NCI-H1930 (cell line): ENCODE measurements around the gene MYBPH.

Experiments
- DNase-seq, 2 experiments: peaks; one replicate each; lab custom pipeline; 2025; lab: John Stamatoyannopoulos, UW

Gene MYBPH

DNA sequence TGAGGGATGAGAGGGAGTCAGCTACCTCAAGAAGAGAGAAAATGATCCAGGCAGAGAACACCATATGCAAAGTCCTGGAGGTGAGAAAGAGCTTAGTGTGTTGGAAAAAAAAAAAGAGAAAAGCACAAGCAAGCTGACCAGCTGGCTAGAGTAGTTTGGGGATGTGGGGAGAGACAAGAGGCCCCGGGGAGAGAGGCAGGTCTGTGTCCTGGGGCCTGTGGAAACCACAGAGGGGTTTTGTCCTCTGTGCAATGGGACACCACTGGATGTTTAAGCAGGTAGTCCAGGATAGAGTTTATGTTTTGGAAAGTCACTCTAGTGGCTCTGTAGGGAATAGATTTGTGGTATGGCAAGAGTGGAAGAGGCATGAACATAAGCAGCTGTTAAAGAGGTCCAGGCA is 25.3 kb upstream of the MYBPH start:
- no peak for DNase-seq

DNA sequence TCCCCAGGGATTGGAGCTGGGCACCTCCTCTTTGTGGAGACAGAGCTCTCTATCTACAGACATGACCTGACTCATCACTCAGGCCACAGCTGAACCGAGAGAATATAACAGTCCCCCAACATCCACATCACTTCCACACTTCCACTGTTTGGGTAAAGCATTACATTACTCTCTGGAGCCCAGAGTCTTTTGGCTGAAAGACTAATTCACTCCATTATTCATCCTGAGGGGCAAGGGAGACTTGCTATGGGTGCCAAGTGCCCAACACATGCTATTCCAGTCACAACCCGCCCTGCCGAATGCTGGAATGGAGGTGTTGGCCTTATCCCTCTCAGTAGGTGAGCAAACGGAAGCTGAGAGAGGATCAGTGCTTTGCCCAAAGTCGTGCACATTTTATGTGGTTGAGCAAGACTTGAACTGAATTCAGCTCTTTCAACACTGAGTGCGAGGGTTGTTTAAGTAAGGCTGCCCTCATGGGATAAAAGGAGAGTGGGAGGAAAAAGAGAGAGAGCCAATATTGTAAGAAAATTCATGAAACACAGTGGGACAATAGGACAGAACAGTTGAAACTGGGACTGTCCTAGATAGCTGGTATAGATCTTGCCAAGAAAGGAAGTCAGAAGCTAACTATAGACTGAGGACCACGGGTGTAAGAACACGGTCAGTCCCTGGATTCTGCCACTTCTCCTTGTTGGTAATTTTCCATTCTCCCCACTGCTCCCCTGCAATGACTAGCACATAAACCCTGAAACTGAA is 24.4 kb upstream of the MYBPH start:
- no peak for DNase-seq

DNA sequence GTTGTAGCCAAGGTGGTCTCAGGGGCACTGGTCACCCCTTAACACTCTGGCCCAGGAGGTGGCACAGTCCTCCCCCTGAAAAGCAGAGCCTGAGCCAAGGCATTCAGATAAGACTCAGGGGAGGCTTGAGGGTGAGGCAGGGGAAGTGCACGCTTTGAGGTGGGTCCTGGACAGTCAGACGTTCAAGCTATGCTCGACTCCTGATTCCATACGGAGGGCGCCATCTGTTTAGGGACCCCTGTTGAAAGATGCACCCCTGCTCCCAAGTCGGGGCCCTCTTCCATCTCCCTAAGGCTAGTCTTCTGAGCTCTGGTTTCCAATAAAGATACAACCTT is 23.8 kb upstream of the MYBPH start:
- no peak for DNase-seq

DNA sequence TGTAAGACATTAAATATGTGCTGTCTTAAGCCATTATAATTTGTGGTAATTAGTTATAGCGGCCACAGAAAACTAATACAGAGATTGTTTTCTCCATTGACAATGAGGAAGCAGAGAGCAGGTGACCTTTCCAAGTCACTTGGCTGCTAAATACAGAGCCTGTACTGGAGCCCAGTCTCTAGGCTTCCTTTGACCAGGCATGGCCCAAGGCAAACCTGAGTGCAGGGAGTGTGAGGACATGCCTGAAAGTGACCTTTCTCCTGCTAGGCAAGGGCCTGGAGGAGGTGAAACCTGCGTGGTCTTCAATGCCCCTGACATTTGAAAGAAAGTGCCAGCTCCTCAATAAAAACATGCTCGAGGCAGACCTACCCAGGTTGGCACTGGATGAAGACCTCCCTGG is 23.4 kb upstream of the MYBPH start:
- no peak for DNase-seq

DNA sequence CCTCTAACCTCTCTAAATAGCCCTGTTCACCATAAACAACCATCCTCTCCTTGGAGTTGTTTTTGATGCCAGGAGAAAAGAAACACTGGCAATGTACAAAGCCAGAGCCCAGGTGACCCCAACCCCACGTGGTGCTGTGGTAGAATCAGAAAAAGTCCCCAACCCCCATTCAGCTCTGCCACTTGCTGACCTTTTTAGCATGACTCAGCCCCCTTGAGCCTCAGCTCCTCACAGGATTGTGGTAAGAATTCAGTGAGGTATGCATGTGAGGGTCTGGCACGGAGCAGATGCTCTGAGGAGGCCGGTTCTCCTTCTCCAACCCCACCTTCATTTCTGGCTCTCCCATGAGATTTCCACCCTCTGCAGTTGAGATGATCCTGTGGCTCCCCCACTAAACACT is 22.0 kb upstream of the MYBPH start:
- DNase-seq, result no peak

DNA sequence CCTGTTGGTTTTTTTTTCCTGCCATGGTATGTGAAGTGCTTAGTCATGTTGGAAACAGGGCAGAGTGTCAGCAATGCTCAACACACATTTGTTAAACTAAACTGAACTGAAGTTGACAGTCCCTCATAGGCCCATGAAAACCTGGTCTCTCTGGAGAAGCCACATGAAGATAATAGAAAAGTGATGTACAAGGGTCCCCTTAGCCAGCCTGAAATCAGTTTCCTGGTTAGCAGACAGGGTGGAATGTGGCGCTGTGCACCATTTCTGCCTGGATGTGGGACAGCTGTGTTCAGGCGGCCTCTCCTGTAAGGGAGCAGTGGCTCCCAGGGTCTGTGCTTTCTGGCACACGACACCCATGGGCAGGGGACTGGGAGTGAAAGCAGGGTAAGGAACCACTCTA is 20.7 kb upstream of the MYBPH start:
- DNase-seq, result no peak

DNA sequence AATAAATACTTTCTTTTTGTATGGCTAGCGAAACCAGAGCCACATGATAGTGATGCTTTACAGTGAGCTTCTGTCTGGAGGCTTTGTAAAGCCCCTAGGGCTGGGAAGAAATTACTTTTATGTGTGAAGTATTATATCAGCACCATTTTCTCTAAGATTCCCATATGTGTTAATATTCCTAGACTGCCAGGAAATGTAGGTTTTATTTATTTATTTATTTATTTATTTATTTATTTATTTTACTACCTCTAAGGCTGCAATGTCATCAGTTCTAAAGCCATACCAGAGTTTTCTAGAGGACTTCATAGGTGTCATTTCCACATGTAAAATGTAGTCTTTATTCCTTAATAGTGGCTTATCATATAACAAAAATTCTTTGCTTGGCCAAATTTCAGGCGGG is 15.3 kb upstream of the MYBPH start:
- no peak for DNase-seq

DNA sequence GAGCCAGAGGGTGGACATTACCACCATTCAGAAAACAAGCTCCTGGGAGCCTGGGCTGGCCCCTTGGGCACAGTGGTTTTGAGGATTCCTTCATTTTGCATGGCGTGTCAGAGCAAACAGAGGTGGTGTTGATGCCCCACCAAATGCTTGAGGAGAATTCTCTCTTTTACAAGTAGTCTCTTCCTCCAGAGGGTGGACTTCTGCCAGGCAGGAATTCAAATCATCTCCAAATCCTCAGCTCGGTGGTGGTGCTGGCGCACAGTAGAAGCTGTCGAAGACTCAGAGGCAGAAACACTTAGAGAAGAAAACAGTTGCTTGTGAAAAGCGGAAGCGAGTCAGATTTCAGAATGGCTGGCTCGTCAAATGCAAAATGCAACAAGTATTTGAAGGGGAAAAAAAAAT is 14.3 kb upstream of the MYBPH start:
- DNase-seq, result no peak

DNA sequence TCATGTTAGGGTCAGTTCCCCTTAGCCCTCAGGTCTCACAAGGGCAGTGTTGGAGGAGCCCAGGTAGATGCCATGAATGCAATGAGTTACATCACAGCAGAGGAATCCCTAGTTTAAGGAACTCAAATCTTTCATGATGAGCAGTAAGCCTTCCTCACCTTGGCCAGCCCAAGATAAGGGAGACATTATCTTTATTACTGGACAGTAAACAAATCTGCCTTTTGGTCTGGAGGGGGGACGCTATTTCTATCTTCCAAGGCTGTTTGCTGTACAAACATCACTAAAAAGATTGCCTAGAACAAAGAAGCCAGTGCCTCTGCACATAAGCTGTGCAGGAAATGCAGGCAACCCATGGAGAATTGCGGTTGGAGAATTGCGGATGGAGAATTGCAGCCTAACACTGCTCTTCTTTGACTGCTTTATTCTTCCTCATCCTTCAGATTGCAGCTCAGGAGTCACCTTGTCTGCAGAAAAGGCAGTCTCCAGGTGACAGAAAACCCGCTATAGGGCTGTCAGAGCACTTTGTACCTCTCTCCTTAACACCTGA is 13.1 kb upstream of the MYBPH start:
- no peak for DNase-seq

DNA sequence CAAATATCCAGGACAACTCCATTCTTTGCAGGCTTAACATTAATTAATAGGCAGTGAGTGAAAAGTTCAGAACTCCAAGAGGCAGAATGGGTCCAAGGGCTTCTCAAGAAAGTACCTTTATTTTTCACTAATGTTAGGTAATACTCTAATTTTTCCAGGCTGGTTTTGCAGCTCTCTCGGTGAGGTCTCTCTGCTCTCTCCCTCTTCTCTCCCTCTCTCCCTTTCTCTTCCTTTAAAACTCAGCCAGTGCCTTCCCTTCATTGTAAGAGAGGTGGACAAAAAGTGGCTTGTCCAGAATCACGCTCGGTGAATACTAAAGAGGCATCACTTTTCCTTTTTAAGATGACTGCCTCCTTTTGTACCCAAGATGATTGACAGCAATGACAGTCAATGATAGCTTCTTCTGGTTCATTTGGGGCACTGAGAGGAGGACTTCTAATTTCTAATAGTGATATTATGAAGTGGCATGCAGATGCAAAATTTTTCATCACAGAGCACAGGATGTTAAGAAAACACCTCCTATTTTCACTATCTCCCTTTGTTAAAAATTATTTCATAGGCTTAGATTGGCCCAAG is 12.2 kb upstream of the MYBPH start:
- no peak for DNase-seq

DNA sequence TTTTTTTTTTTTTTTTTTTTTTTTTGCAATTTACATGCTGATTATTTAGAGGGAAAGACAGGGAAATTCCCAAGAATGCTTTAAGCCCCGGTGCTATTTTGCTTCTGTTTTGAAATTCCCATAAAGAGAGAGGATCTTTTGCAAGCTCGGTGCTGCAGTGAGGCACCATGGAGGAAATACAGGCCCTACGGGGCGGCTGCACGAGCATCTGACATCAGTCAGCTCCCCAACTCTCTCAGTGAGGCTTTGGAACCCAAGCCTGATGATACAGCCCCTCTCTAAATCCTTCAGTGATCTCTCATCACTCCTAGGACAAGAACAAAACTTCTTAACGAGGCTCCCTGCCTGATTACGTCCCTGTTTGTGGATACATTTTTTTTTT is 11.7 kb upstream of the MYBPH start:
- DNase-seq, result no peak

DNA sequence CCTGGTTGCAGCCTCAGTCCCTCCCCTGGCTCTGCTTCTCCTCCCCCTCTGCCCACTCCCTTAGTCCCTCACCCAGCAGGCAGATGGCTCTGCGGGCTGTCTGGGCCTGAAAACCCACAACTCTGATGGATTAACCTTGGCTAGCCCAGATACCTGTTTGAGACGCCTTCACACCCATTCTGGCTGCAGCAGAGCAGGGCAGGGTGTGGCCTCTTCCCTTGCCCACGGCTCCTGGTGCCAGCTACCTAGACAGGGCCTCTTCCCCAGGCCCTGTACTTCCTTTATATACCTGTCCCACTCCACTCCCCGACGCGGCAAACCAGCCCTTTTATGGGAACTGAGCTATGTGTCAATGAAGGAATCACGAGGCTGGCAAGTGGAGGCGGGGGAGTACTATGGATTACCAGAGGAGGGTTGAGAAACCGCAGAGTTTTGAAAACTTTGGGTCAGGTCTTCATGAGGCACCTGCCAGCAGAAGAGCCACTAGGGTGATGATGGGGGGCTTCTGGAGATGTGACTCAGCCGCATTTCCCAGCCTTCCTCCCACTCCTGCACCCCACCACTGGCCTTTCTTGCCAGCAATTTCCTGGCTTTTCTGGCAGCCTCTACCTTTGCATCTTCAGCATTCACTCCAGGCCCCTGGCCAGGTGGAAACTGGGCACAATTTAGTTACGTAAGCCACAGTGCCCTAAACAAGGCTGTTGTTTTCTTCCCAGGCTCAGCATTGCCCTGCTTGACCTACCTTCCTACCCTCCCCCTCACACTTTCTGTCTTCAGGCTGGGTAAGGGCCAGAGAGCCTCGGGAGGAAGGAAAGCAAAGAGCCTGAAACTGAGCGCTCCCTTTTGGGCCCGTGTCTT is 11.0 kb upstream of the MYBPH start, which contains the start of gene CHI3L1:
CHI3L1 (minus strand) TSS at position 259 of the 858 bp plus-strand sequence; CDS start at position 178, 81 bp downstream.
- DNase-seq, result no peak

DNA sequence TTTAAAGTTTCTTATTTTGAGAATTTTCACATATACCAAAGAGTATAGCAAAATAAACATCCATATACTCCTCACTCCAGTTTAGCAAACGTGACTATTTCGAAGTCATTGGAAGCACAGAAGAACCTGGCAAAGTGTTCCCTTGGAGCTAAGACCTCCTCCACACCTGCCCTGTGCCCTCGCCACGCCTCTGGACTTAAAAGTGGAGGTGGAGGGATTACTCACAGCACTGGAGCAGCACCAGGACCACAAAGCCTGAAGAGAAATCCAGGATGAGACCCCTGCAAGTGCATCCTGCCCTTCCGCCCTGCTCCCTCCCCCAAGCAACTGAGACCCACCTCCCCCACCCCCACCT is 10.4 kb upstream of the MYBPH start:
- no peak for DNase-seq

DNA sequence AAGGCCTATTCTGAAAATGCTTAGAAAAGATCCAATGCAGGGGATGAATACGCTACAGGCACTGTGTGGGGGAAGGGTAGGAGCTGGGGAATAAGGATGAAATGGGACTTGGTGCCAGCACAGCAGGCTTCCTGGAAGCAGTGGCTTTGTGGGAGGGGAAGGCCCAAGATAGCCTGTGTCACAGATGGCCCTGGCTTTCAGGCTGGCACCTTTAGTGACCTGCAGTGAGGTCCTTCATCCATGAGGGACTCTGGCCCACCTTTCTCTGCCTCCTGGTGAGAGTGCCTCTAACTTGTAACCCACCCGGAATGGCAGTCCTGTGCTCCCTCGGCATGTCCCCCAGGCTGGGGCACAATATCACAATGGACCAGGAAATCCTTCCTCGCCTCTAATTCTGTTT is 10.0 kb upstream of the MYBPH start:
- no peak for DNase-seq

DNA sequence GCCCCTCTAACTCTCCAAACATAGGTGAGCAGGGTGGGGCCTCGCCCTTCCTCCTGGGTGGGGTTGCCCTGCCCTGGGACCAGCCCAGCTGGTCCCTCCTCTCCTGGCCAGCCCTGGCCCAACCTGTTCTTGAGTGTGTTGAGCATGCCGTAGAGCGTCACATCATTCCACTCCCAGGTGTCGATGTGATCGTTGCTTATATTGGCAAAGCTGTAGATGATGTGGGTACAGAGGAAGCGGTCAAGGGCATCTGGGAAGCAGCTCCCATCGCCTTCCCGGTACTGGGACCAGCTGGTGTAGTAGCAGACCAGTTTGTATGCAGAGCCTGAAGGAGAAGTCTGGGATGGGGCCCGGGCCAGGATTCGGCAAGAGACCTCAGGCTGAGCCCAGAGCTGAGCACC is 9.4 kb upstream of the MYBPH start:
- DNase-seq, result no peak

DNA sequence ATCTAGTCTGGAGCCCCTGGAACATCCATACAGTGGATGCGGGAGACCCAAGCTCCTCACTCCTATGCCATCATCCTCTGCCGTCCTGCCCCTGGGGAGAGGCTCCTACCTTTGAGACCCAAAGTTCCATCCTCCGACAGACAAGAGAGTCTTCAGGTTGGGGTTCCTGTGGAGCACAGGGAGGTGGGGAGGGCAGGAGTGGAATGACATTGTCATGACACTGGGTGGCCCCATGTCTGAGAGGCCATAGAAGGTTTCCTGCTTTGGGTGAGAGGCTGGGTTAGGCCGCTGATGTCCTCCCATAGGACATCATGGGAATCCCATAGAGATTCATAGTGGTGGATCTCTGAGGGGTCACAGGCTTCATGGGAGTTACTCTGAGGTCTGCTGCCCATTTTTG is 8.8 kb upstream of the MYBPH start:
- no peak for DNase-seq

DNA sequence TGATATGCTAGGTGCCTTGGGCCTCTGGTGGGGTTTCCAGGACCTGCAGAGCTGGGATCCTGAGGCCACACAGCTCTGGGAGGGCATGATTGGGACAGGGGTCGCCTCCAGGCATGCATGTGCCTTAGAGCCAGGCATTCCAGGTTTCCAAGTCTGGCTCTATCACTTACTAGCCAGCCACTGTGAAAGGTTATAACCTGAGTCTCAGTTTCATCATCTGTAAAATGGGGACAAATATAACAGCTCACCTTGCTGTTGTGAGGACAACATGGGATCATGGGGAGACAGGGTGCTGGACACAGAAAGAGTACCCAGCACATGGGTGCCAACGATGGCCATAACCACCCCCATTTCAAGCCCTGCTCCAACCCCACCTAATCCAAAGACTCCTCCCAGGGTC is 8.2 kb upstream of the MYBPH start:
- DNase-seq, result no peak

DNA sequence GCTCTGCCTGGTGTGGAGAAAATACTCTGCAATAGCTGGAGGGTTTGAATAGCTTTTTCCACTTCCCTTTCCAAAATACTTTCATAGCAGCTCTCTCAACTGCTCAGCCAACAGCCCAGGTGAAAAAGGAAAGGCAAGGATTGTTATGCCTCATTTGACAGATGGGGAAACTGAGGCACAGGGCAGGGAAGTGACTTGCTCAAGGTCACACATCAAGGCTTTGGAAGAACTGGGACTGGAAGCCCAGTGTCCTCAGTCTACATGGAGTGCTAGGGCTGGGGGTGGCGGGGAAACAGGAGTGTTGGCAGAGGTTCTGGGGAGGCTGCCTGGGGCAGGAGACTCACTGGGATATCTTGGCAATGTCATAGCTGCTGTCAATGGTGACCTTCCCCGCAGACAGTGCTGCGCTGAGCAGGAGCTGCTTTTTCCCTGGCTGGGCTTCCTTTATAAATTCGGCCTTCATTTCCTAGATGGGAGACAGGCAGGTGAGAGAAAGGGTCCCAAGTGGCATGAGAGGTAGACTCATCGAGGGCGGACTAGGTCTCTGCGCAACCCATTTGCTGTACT is 6.8 kb upstream of the MYBPH start:
- DNase-seq, result no peak

DNA sequence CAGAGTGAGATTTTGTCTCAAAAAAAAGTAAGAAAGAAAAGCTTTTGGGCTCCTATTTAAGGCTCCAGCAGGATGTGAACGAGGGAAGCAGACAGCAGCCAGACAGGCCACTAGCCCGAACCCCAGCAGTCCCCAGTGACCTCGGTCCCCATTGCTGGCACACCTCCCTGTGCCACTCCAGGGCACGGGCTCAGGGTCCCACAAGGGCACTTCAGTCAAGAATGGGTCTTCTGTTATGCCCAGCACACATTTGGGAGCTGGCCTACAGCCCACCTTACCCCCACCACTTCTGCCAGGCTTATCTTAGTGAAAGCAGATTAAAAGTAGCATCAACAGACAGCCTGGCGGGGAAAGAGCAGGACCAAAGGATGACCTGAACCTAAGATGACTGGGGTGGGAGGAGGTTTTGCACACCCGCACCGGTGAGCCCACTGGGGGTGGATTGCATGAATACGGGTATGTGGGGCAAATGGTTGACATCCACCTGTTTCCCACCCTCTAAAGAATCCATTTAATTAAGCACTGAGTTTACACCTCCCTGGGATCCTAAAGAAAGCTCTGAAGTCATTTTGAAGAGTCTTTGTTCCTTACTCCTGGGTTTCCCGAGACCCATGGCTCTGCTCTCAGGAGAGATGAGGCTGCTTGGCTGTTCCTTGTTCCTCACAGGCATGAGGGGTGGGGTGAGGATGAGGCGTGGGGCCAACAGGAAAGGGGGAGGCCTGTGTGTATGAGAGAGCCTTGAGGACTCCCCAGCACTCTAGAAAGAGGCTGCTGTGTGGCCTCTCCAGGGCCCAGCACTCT is 6.2 kb upstream of the MYBPH start:
- no peak for DNase-seq

DNA sequence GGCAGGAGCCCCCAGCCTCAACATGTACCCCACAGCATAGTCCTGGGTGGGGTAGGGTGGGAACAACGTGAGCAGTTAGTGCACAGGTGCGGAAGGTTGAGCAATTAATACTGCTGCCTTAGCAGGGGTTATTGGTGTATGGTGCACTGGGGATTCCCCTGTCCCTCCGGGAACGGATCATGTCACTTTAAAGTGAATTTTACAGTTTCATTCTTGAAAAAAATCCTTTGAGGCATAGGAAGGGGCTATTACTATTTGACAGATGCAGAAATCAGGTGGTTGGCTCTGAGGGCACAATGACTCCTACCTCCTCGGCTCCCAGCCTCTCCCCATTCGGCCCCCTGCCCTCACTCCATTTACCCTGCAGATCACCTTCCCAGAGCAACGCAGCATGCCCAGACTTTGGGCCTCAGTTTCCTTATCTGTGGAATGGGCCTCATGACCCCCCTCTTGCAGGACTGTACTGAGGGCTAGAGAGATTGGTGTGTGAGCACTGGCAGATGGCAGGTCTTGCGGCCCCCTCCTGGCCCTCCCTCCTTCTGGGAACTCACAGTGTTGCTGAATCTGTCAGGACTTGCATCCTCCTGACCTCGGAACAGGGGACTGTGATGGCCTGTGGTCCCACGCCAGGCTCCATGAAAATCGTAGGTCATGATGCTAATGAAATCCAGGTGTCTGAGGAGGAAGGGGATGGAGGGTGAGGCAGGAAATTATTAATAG is 5.1 kb upstream of the MYBPH start:
- no peak for DNase-seq

DNA sequence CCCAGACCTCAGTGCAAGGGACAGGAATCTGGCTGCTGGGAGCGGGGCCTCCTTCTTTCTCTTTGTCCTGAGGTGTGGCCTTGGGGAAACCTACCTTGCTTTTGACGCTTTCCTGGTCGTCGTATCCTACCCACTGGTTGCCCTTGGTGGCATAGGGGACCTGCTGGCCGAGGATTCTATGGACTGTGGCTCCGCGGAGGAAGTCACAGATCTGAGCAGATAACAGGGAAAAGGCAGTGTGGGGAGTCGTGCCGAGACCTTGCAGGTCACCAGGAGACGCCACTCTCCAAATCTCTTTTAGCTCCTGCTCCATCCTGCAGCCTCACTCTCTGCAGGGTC is 4.0 kb upstream of the MYBPH start:
- DNase-seq, result no peak
